A673 (cell line): ENCODE data around the gene ADGRL3. TPM values are rescaled to one million over a fixed set of nuclear protein-coding genes. Genes with fewer than 3 reads are reported as not detected.

Source experiments
- BruUV-seq: library from RNA; stranded (reverse); fragments of 400-500 nt; replicated peaks from 2 replicates; lab custom pipeline; 2021; lab: Mats Ljungman, UMichigan
- CTCF ChIA-PET: fragments of 300-600 bp; sonication (Branson Sonifier 250); formaldehyde crosslinking; loops from one replicate; lab custom pipeline; 2022; ENCODE audit warnings: antibody characterized with exemption; lab: Charles Lee
- POLR2A ChIA-PET: fragments of 300-600 bp; sonication (Branson Sonifier 250); formaldehyde crosslinking; loops from one replicate; lab custom pipeline; 2022; ENCODE audit warnings: antibody characterized with exemption; ENCODE audit not compliant: low non-redundant PET; lab: Charles Lee
- DNase-seq: peaks from one replicate; pipeline ENCODE4 v3.0.0-alpha.2; 2015; ENCODE audit warnings: low spot score
- H3K27ac ChIP-seq: fragments of 200-600 bp; sonication (generic); 2 replicates; pipeline ENCODE4 v1.5.1; 2016; ENCODE audit warnings: mixed run types, low read depth, mild to moderate bottlenecking, mixed read lengths, antibody characterized with exemption, low read length; ENCODE audit not compliant: poor library complexity, severe bottlenecking
- H3K27me3 ChIP-seq: fragments of 200-600 bp; sonication (generic); replicated peaks from 2 replicates; pipeline ENCODE4 v1.6.1; 2017; ENCODE audit warnings: mixed run types, low read depth, mild to moderate bottlenecking, mixed read lengths, antibody characterized with exemption, low read length; ENCODE audit not compliant: insufficient read depth, poor library complexity
- H3K36me3 ChIP-seq: fragments of 200-600 bp; sonication (generic); 2 replicates; pipeline ENCODE4 v1.6.1; 2016; ENCODE audit warnings: mixed run types, mild to moderate bottlenecking, mixed read lengths, antibody characterized with exemption, low read length; ENCODE audit not compliant: insufficient read depth, poor library complexity, severe bottlenecking
- H3K4me1 ChIP-seq: fragments of 200-600 bp; sonication (generic); 2 replicates; pipeline ENCODE4 v1.6.1; 2017; ENCODE audit warnings: mixed run types, mild to moderate bottlenecking, mixed read lengths, antibody characterized with exemption, low read length; ENCODE audit not compliant: insufficient read depth, poor library complexity, severe bottlenecking
- H3K4me3 ChIP-seq: fragments of 200-600 bp; sonication (generic); 2 replicates; pipeline ENCODE4 v1.5.1; 2016; ENCODE audit warnings: low read depth, mixed run types, mild to moderate bottlenecking, mixed read lengths, low read length; ENCODE audit not compliant: poor library complexity, severe bottlenecking
- H3K9me3 ChIP-seq: fragments of 200-600 bp; sonication (generic); 2 replicates; pipeline ENCODE4 v1.6.1; 2016; ENCODE audit warnings: mixed run types, low read depth, mild to moderate bottlenecking, mixed read lengths, antibody characterized with exemption, low read length; ENCODE audit not compliant: poor library complexity, severe bottlenecking
- CTCF ChIP-seq: fragments of 300-800, 200-600 bp; sonication (generic); conservative IDR thresholded peaks from 2 replicates; pipeline ENCODE4 v1.5.1; 2017; ENCODE audit warnings: low read depth, mild to moderate bottlenecking, antibody characterized with exemption, low read length, moderate library complexity, mixed read lengths
- EZH2 ChIP-seq: fragments of 200-600 bp; sonication (generic); IDR thresholded peaks from 2 replicates; pipeline ENCODE4 v1.6.1; 2017; ENCODE audit warnings: borderline replicate concordance, low read depth, mild to moderate bottlenecking, mixed read lengths, antibody characterized with exemption, low read length; ENCODE audit not compliant: poor library complexity, severe bottlenecking
- intact Hi-C: fragments of 100-400 bp; cut with micrococcal nuclease; formaldehyde crosslinking; loops from one replicate; pipeline ENCODE4 v1.10.0; 2022; ENCODE audit not compliant: unreplicated experiment
- total RNA-seq: library from RNA; stranded (reverse); gene quantifications from 2 replicates; pipeline ENCODE4 v1.2.3, GENCODE V29; 2021

Gene ADGRL3
- total RNA-seq, 1 experiment from 2014 or later: not detected

DNA sequence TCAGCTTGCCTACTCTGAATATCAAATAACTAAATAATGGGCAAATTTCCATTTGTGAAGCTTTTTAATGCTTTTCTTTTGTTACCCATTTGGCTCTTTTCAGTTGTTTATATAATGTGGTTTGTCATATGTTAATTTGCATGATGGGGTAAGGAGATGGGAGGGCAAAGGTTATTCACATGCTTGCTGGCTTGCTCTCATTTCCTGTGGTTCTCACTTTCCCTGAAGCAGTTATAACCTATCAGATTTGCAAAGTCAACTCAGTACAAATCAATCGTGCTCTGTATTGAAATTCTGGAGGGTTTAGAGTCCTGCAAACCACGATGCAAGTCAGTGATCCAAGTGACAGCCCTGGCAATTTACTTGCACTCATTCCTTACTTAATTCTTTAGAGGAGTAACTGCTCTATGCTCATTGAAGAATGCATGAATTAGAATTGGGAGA lies 711.2 kb downstream of the ADGRL3 start:
- Histone ChIP-seq H3K36me3 (no peaks in the 10 kb centered on the region), H3K27ac (no peak overlapping the region), H3K4me3 (no peak overlapping the region), H3K9me3 (no peaks in the 10 kb centered on the region), H3K27me3 (no peaks in the 10 kb centered on the region), H3K4me1 (no peaks in the 10 kb centered on the region)
- TF ChIP-seq CTCF: no peak
- no peak for TF ChIP-seq EZH2
- DNase-seq: no peak
- BruUV-seq: no TSS peak
- CTCF ChIA-PET: no interaction called here
- POLR2A ChIA-PET: no interaction called here
- intact Hi-C loops: no loop called here

- POLR2A ChIA-PET: no interaction called here
- H3K36me3 ChIP-seq: no peaks in the 10 kb centered on the region
- no peak for DNase-seq
- no peak for TF ChIP-seq EZH2
- no peak for TF ChIP-seq CTCF
- CTCF ChIA-PET: no interaction called here
- H3K4me1 ChIP-seq: no peaks in the 10 kb centered on the region
- no peaks in the 10 kb centered on the region for H3K9me3 ChIP-seq
- H3K4me3 ChIP-seq: no peak overlapping the region
- BruUV-seq: no TSS peak
- no peak overlapping the region for H3K27ac ChIP-seq
- intact Hi-C loops: no loop called here
- H3K27me3 ChIP-seq: no peaks in the 10 kb centered on the region
Observed at GRCh38 chr4:61913619-61914018, 713.5 kb downstream of the ADGRL3 start.

- ChIA-PET POLR2A (no interaction called here), CTCF (no interaction called here)
- intact Hi-C loops: no loop called here
- no peaks in the 10 kb centered on the region for H3K27me3 ChIP-seq
- no peaks in the 10 kb centered on the region for H3K4me1 ChIP-seq
- H3K4me3 ChIP-seq: no peak overlapping the region
- no peaks in the 10 kb centered on the region for H3K9me3 ChIP-seq
- no TSS peak for BruUV-seq
- TF ChIP-seq CTCF (no peak), EZH2 (no peak)
- DNase-seq: no peak
- no peaks in the 10 kb centered on the region for H3K36me3 ChIP-seq
- no peak overlapping the region for H3K27ac ChIP-seq
Observed at GRCh38 chr4:61915501-61915900, 715.4 kb downstream of the ADGRL3 start.
